SU-DHL-6 (cell line): ENCODE measurements around the gene FERD3L.

Experiments used
- H2AFZ ChIP-seq: fragments of 200-600 bp; sonication (generic); 2 replicates; pipeline ENCODE4 v1.6.1; 2014; ENCODE audit warnings: low read depth, mild to moderate bottlenecking, moderate library complexity, mixed read lengths, antibody characterized with exemption, low read length; ENCODE audit not compliant: severe bottlenecking
- H3F3A ChIP-seq: fragments of 200-600 bp; shearing (Covaris generic); 2 replicates; pipeline ENCODE4 v1.6.0; 2016; ENCODE audit warnings: antibody characterized with exemption, mild to moderate bottlenecking; ENCODE audit not compliant: insufficient read depth
- H3K27ac ChIP-seq: fragments of 200-600 bp; sonication (generic); 2 replicates; pipeline ENCODE4 v1.5.1; 2016; ENCODE audit warnings: low read depth, mild to moderate bottlenecking, low read length, moderate library complexity, mixed read lengths
- H3K27me3 ChIP-seq: fragments of 200-600 bp; sonication (generic), shearing (Covaris generic); 2 replicates; pipeline ENCODE4 v1.6.0; 2014; ENCODE audit warnings: mild to moderate bottlenecking, low read length
- H3K36me3 ChIP-seq: fragments of 200-600 bp; sonication (generic); 2 replicates; pipeline ENCODE4 v1.6.1; 2014; ENCODE audit warnings: mild to moderate bottlenecking, low read length, mixed read lengths
- H3K4me2 ChIP-seq: fragments of 300-600, 200-600 bp; shearing (Covaris generic), sonication (generic); 2 replicates; pipeline ENCODE4 v1.6.0; 2014; ENCODE audit warnings: low read length, low read depth, mild to moderate bottlenecking; ENCODE audit not compliant: poor library complexity, severe bottlenecking
- H3K4me3 ChIP-seq: fragments of 200-600 bp; sonication (generic); 2 replicates; pipeline ENCODE4 v1.5.1; 2014; ENCODE audit warnings: antibody characterized with exemption, low read length, mild to moderate bottlenecking, mixed read lengths; ENCODE audit not compliant: insufficient read depth, poor library complexity, severe bottlenecking
- H3K79me2 ChIP-seq: fragments of 200-600 bp; sonication (generic); 2 replicates; pipeline ENCODE4 v1.6.1; 2014; ENCODE audit warnings: mild to moderate bottlenecking, low read length, moderate library complexity; ENCODE audit not compliant: insufficient read depth
- H3K9ac ChIP-seq: fragments of 200-600 bp; sonication (generic); 2 replicates; pipeline ENCODE4 v1.7.0; 2014; ENCODE audit warnings: mild to moderate bottlenecking, low read length
- H3K9me2 ChIP-seq: fragments of 200-600 bp; sonication (generic); replicated peaks from 2 replicates; pipeline ENCODE4 v1.6.1; 2014; ENCODE audit warnings: low read length; ENCODE audit not compliant: insufficient read depth
- H3K9me3 ChIP-seq: fragments of 200-600 bp; sonication (generic); 2 replicates; pipeline ENCODE4 v1.6.1; 2014; ENCODE audit warnings: low read length, mixed read lengths; ENCODE audit not compliant: insufficient read depth
- H4K20me1 ChIP-seq: fragments of 200-600 bp; sonication (generic); 2 replicates; pipeline ENCODE4 v1.6.1; 2014; ENCODE audit warnings: low read depth, mild to moderate bottlenecking, antibody characterized with exemption, low read length, moderate library complexity, mixed read lengths
- EZH2phosphoT487 ChIP-seq: fragments of 200-600 bp; sonication (generic), shearing (Covaris generic); conservative IDR thresholded peaks from 2 replicates; pipeline ENCODE4 v1.6.1; 2018; ENCODE audit warnings: mild to moderate bottlenecking, antibody characterized with exemption, low read length, moderate library complexity, mixed read lengths
- TF ChIP-seq, protein P1 (sequence below): fragments of 200-600 bp; sonication (generic); IDR thresholded peaks from one replicate; pipeline ENCODE4 v1.5.1; 2017; ENCODE audit warnings: antibody characterized with exemption, mild to moderate bottlenecking, low read length, moderate library complexity; ENCODE audit not compliant: insufficient read depth, poor library complexity, severe bottlenecking

Gene FERD3L

GRCh38 chr7:19097165-19098055, 47.8 kb downstream of the FERD3L start:
- Histone ChIP-seq H3K4me3 (no peak overlapping the region), H3K36me3 (no peaks in the 10 kb centered on the region), H3K79me2 (no peaks in the 10 kb centered on the region), H3K9ac (no peak overlapping the region), H2AFZ (no peak overlapping the region), H3K9me3 (no peaks in the 10 kb centered on the region), H3K27ac (no peak overlapping the region), H4K20me1 (no peaks in the 10 kb centered on the region), H3K4me2 (no peak overlapping the region), H3K9me2 (no peaks in the 10 kb centered on the region), H3K27me3 (no peaks in the 10 kb centered on the region), H3F3A (no peaks in the 10 kb centered on the region)
- no peak for TF ChIP-seq EZH2phosphoT487
- TF ChIP-seq, protein P1, sequence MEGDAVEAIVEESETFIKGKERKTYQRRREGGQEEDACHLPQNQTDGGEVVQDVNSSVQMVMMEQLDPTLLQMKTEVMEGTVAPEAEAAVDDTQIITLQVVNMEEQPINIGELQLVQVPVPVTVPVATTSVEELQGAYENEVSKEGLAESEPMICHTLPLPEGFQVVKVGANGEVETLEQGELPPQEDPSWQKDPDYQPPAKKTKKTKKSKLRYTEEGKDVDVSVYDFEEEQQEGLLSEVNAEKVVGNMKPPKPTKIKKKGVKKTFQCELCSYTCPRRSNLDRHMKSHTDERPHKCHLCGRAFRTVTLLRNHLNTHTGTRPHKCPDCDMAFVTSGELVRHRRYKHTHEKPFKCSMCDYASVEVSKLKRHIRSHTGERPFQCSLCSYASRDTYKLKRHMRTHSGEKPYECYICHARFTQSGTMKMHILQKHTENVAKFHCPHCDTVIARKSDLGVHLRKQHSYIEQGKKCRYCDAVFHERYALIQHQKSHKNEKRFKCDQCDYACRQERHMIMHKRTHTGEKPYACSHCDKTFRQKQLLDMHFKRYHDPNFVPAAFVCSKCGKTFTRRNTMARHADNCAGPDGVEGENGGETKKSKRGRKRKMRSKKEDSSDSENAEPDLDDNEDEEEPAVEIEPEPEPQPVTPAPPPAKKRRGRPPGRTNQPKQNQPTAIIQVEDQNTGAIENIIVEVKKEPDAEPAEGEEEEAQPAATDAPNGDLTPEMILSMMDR, result no peak

DNA sequence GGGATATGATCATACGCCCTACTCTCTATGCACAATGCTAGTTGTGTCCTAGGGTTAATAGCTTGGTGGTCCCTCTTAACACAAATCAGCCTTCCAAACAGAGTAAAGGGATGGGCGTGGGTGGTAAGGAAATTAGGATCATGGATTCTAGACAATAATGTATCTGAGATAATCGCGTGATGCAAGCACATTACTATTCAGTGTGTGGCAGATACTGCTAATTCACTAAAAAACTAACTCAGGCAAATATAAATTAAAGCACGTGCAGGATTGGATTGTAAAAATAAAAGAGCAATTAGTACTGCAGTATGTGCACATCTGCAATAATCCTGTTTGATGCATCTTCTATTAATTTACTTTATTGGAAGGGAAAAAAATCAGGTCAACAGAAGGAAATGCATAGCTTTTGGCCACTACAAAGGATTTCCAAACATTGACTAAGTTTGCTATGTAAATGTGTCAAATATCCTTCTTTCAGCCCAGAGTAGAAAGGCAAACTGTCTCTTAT, 49.8 kb downstream of the FERD3L start:
- H3K27me3 ChIP-seq, result no peaks in the 10 kb centered on the region
- H3K79me2 ChIP-seq, result no peaks in the 10 kb centered on the region
- TF ChIP-seq, protein P1, result no peak
- TF ChIP-seq EZH2phosphoT487, result no peak
- no peaks in the 10 kb centered on the region for H3K36me3 ChIP-seq
- no peaks in the 10 kb centered on the region for H3F3A ChIP-seq
- H2AFZ ChIP-seq, result no peak overlapping the region
- H3K9me2 ChIP-seq, result no peaks in the 10 kb centered on the region
- no peak overlapping the region for H3K4me3 ChIP-seq
- no peaks in the 10 kb centered on the region for H3K9me3 ChIP-seq
- H4K20me1 ChIP-seq, result no peaks in the 10 kb centered on the region
- no peak overlapping the region for H3K9ac ChIP-seq
- no peak overlapping the region for H3K27ac ChIP-seq
- H3K4me2 ChIP-seq, result no peak overlapping the region
